Osteoblast (primary cell): Measurements from ENCODE around the gene TMC6. TPM values are rescaled to one million over a fixed set of nuclear protein-coding genes. Genes with fewer than 3 reads are reported as not detected.
"Not testable (repeated sequence)": the region's sequence is repeated elsewhere in the genome, so short reads cannot be mapped to it uniquely, and the experiment has no call there.

Experiments
- DNase-seq: peaks from one replicate; pipeline ENCODE4 v3.0.0; 2011; ENCODE audit warnings: low spot score, mixed read lengths; ENCODE audit not compliant: insufficient read length; ENCODE audit errors: missing footprints
- H2AFZ ChIP-seq: 2 replicates; pipeline ENCODE4 v1.6.0; 2011; ENCODE audit warnings: mild to moderate bottlenecking, low read length
- H3K27ac ChIP-seq: 2 replicates; pipeline ENCODE4 v1.5.1; 2011; ENCODE audit warnings: mild to moderate bottlenecking, low read depth, low read length, moderate library complexity
- H3K27me3 ChIP-seq: 2 replicates; pipeline ENCODE4 v1.6.0; 2012; ENCODE audit warnings: mild to moderate bottlenecking, control low read depth, inconsistent platforms, low read length, moderate library complexity; ENCODE audit not compliant: insufficient read depth
- H3K36me3 ChIP-seq: 2 replicates; pipeline ENCODE4 v1.5.1; 2011; ENCODE audit warnings: mild to moderate bottlenecking, low read length, control low read depth, moderate library complexity; ENCODE audit not compliant: insufficient read depth
- H3K4me1 ChIP-seq: 2 replicates; pipeline ENCODE4 v1.5.1; 2011; ENCODE audit warnings: mild to moderate bottlenecking, low read length, control low read depth, moderate library complexity; ENCODE audit not compliant: insufficient read depth
- H3K4me2 ChIP-seq: 2 replicates; pipeline ENCODE4 v1.6.0; 2011; ENCODE audit warnings: mild to moderate bottlenecking, low read length; ENCODE audit not compliant: insufficient read depth
- H3K4me3 ChIP-seq: fragments of 200-600 bp; sonication (generic); 3 replicates; pipeline ENCODE4 v1.5.1; 2012; ENCODE audit warnings: mild to moderate bottlenecking, low read length, inconsistent platforms; ENCODE audit not compliant: insufficient read depth
- H3K79me2 ChIP-seq: 2 replicates; pipeline ENCODE4 v1.6.0; 2012; ENCODE audit warnings: mild to moderate bottlenecking, low read length, control low read depth, inconsistent platforms; ENCODE audit not compliant: insufficient read depth
- H3K9me3 ChIP-seq: 2 replicates; pipeline ENCODE4 v1.5.1; 2011; ENCODE audit warnings: low read depth, low read length, control low read depth
- H4K20me1 ChIP-seq: 2 replicates; pipeline ENCODE4 v1.6.0; 2012; ENCODE audit warnings: mild to moderate bottlenecking, low read length, control low read depth; ENCODE audit not compliant: insufficient read depth
- total RNA-seq: library from RNA; depleted of rRNA; stranded (reverse); fragments of >200 nt; gene quantifications from 2 replicates; pipeline ENCODE4 v1.2.3, GENCODE V29; 2012
- TF ChIP-seq, protein P1 (sequence below): IDR thresholded peaks from 2 replicates; pipeline ENCODE4 v1.5.1; 2011; ENCODE audit warnings: mild to moderate bottlenecking, low read depth, low read length, moderate library complexity; ENCODE audit errors: extremely low read depth

Gene TMC6
- total RNA-seq, 1 donor = under 0.01 TPM

DNA sequence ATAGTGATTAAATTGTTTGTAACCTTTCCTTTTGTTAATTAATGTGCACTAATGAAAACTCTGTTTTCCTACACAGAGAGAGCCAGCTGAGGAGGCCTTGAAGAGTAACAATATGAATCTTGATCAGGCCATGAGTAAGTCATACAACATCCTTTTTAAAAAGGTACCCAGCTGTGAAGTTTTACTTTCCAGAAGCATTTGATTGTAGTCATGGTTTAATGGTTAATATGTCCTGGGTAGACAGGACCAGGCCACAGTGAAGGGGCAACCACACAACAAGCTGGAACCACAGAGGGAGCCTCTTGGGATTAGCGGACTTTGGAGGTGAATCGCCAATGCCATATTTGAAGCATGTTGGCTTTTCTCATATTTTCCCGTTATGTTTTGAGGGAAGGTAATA, 55.6 kb downstream of the TMC6 start:
- Histone ChIP-seq H3K4me3 (no peak overlapping the region), H4K20me1 (no peaks in the 10 kb centered on the region), H3K79me2 (no peaks in the 10 kb centered on the region), H3K4me2 (no peak overlapping the region), H2AFZ (no peak overlapping the region), H3K9me3 (no peaks in the 10 kb centered on the region), H3K27me3 (no peaks in the 10 kb centered on the region), H3K4me1 (no peaks in the 10 kb centered on the region), H3K27ac (no peak overlapping the region), H3K36me3 (peaks cover 31% of the 10 kb centered on the region)
- DNase-seq = no peak
- TF ChIP-seq, protein P1, sequence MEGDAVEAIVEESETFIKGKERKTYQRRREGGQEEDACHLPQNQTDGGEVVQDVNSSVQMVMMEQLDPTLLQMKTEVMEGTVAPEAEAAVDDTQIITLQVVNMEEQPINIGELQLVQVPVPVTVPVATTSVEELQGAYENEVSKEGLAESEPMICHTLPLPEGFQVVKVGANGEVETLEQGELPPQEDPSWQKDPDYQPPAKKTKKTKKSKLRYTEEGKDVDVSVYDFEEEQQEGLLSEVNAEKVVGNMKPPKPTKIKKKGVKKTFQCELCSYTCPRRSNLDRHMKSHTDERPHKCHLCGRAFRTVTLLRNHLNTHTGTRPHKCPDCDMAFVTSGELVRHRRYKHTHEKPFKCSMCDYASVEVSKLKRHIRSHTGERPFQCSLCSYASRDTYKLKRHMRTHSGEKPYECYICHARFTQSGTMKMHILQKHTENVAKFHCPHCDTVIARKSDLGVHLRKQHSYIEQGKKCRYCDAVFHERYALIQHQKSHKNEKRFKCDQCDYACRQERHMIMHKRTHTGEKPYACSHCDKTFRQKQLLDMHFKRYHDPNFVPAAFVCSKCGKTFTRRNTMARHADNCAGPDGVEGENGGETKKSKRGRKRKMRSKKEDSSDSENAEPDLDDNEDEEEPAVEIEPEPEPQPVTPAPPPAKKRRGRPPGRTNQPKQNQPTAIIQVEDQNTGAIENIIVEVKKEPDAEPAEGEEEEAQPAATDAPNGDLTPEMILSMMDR = no peak

DNA sequence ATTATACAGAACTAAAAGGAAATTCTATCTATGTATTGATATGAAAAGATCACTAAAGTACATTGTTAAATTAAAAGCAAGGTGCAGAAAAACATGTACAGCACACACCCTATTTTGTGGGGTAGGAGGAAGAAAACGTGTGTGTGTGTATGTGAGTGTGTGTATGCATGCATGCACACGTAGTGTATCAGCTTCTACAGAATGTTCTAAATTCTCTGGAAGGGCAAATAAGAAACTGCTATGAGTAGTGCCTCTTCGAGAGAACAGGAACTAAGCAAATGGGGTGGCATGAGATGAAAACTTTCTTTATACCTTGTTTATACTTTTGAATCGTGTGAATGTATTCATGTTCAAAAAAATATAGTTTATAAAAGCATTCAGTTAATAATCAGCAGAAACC, 58.9 kb downstream of the TMC6 start:
- H3K9me3 ChIP-seq = no peaks in the 10 kb centered on the region
- no peak overlapping the region for H3K4me3 ChIP-seq
- H3K4me1 ChIP-seq = no peaks in the 10 kb centered on the region
- no peak for DNase-seq
- no peak overlapping the region for H3K4me2 ChIP-seq
- H3K36me3 ChIP-seq = peaks cover 31% of the 10 kb centered on the region
- TF ChIP-seq, protein P1 = no peak
- H2AFZ ChIP-seq = no peak overlapping the region
- H3K27ac ChIP-seq = no peak overlapping the region
- no peaks in the 10 kb centered on the region for H4K20me1 ChIP-seq
- no peaks in the 10 kb centered on the region for H3K79me2 ChIP-seq
- no peaks in the 10 kb centered on the region for H3K27me3 ChIP-seq

DNA sequence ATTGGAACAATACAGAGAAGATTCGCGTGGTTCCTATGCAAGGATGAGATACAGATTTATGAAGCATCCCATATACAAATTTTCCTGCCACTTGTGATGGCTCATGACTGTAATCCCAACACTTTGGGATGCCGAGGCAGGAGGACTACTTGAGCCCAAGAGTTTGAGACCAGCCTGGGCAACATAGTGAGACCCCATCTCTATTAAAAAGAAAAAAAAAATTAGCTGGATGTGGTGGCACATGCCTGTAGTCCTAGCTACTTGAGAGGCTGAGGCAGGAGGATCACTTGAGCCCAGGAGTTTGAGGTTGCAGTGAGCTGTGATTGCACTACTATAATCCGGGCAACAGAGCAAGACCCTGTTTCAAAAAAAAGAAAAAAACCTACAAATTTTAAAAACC, 61.6 kb downstream of the TMC6 start:
- not testable (repeated sequence) for H2AFZ ChIP-seq, H3K4me1 ChIP-seq, H3K27ac ChIP-seq, H3K4me2 ChIP-seq, H4K20me1 ChIP-seq, H3K79me2 ChIP-seq, H3K27me3 ChIP-seq, DNase-seq, H3K9me3 ChIP-seq, H3K4me3 ChIP-seq
- peaks cover 10% of the 10 kb centered on the region for H3K36me3 ChIP-seq

DNA sequence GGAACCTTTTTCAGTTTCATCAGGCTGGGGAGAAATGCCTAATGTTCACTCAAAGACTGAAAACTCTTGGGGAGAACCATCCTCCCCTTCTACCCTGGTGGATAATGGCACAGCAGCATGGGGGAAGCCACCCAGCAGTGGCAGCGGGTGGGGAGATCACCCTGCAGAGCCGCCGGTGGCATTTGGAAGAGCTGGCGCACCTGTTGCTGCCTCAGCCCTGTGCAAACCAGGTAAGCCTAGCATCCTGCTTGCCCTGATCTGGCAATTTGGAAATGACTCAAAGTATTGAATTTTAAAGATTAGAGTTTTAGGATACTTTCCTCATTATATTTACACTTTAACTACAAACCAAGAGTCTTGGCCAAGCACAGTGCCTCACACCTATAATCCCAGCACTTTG, 63.8 kb downstream of the TMC6 start:
- DNase-seq = no peak
- Histone ChIP-seq H3K4me3 (no peak overlapping the region), H3K36me3 (no peaks in the 10 kb centered on the region), H2AFZ (no peak overlapping the region), H3K9me3 (no peaks in the 10 kb centered on the region), H3K27ac (no peak overlapping the region), H3K4me1 (no peaks in the 10 kb centered on the region), H3K27me3 (no peaks in the 10 kb centered on the region), H3K79me2 (no peaks in the 10 kb centered on the region), H3K4me2 (no peak overlapping the region), H4K20me1 (no peaks in the 10 kb centered on the region)
- TF ChIP-seq, protein P1 = no peak
